ENCODE measurements around the gene ABHD11.
"Not testable (repeated sequence)": the region's sequence is repeated elsewhere in the genome, so short reads cannot be mapped to it uniquely, and the experiment has no call there.

Gene ABHD11

GRCh38 chr7:73727952-73728351, 10.7 kb downstream of the ABHD11 start:
- Histone ChIP-seq H3K27ac (no peak overlapping the region), H3K36me3 (ENCODE audit: insufficient read depth, low read length) (no peaks in the 10 kb centered on the region), H3K9ac (ENCODE audit: insufficient read length) (no peak overlapping the region), H3K9me3 (ENCODE audit: low read depth, low read length) (no peaks in the 10 kb centered on the region), H3K4me3 (no peak overlapping the region)
- no peak for DNase-seq (ENCODE audit: low read depth, low spot score)
- TF ChIP-seq FOXP2 (optimal IDR thresholded peaks at IDR 0.05; ENCODE audit: control extremely low read depth, extremely low read length, insufficient read depth): no peak
- TF ChIP-seq POLR2AphosphoS5 (IDR thresholded peaks at IDR 0.05; ENCODE audit: borderline replicate concordance, low read depth, low read length): no peak
- no peak for TF ChIP-seq EZH2 (IDR thresholded peaks at IDR 0.05)

GRCh38 chr7:73726083-73726466, 12.5 kb downstream of the ABHD11 start:
- no peaks in the 10 kb centered on the region for H3K36me3 ChIP-seq (ENCODE audit: insufficient read depth, low read length)
- no peak overlapping the region for H3K9ac ChIP-seq (ENCODE audit: insufficient read length)
- H3K4me3 ChIP-seq: no peak overlapping the region
- TF ChIP-seq POLR2AphosphoS5 (IDR thresholded peaks at IDR 0.05; ENCODE audit: borderline replicate concordance, low read depth, low read length) (no peak), FOXP2 (optimal IDR thresholded peaks at IDR 0.05; ENCODE audit: control extremely low read depth, extremely low read length, insufficient read depth) (no peak), EZH2 (IDR thresholded peaks at IDR 0.05) (no peak)
- DNase-seq (ENCODE audit: low read depth, low spot score): no peak
- no peak overlapping the region for H3K27ac ChIP-seq
- H3K9me3 ChIP-seq (ENCODE audit: low read depth, low read length): no peaks in the 10 kb centered on the region

GRCh38 chr7:73723813-73724212, 14.8 kb downstream of the ABHD11 start:
- Histone ChIP-seq H3K36me3 (ENCODE audit: insufficient read depth, low read length) (no peaks in the 10 kb centered on the region), H3K4me3 (no peak overlapping the region), H3K9me3 (ENCODE audit: low read depth, low read length) (no peaks in the 10 kb centered on the region), H3K9ac (ENCODE audit: insufficient read length) (no peak overlapping the region), H3K27ac (no peak overlapping the region)
- TF ChIP-seq FOXP2 (optimal IDR thresholded peaks at IDR 0.05; ENCODE audit: control extremely low read depth, extremely low read length, insufficient read depth) (no peak), EZH2 (IDR thresholded peaks at IDR 0.05) (no peak), POLR2AphosphoS5 (IDR thresholded peaks at IDR 0.05; ENCODE audit: borderline replicate concordance, low read depth, low read length) (no peak)
- DNase-seq (ENCODE audit: low read depth, low spot score): no peak

GRCh38 chr7:73722785-73723184, 15.8 kb downstream of the ABHD11 start:
- Histone ChIP-seq H3K36me3 (ENCODE audit: insufficient read depth, low read length) (no peaks in the 10 kb centered on the region), H3K4me3 (no peak overlapping the region)
- TF ChIP-seq EZH2 (IDR thresholded peaks at IDR 0.05): no peak
- no peak for TF ChIP-seq POLR2AphosphoS5 (IDR thresholded peaks at IDR 0.05; ENCODE audit: borderline replicate concordance, low read depth, low read length)
- TF ChIP-seq FOXP2 (optimal IDR thresholded peaks at IDR 0.05; ENCODE audit: control extremely low read depth, extremely low read length, insufficient read depth): no peak

GRCh38 chr7:73722182-73722581, 16.4 kb downstream of the ABHD11 start:
- H3K27ac ChIP-seq; DNase-seq (ENCODE audit: low read depth, low spot score); H3K9ac ChIP-seq (ENCODE audit: insufficient read length); H3K9me3 ChIP-seq (ENCODE audit: low read depth, low read length); H3K4me3 ChIP-seq; H3K36me3 ChIP-seq (ENCODE audit: insufficient read depth, low read length): not testable (repeated sequence)

More at GRCh38 chr7:73722785-73723184, 15.8 kb downstream of the ABHD11 start:
- DNase-seq (ENCODE audit: low read depth, low spot score): no peak
- no peak overlapping the region for H3K27ac ChIP-seq
- no peak overlapping the region for H3K9ac ChIP-seq (ENCODE audit: insufficient read length)
- H3K9me3 ChIP-seq (ENCODE audit: low read depth, low read length): no peaks in the 10 kb centered on the region

GRCh38 chr7:73721377-73721817, 17.2 kb downstream of the ABHD11 start:
- no peak for TF ChIP-seq FOXP2 (optimal IDR thresholded peaks at IDR 0.05; ENCODE audit: control extremely low read depth, extremely low read length, insufficient read depth)
- TF ChIP-seq EZH2 (IDR thresholded peaks at IDR 0.05): no peak
- no peak for TF ChIP-seq POLR2AphosphoS5 (IDR thresholded peaks at IDR 0.05; ENCODE audit: borderline replicate concordance, low read depth, low read length)
- H3K36me3 ChIP-seq (ENCODE audit: insufficient read depth, low read length): no peaks in the 10 kb centered on the region
- H3K9ac ChIP-seq (ENCODE audit: insufficient read length): no peak overlapping the region
- no peak overlapping the region for H3K27ac ChIP-seq
- no peak for DNase-seq (ENCODE audit: low read depth, low spot score)
- no peaks in the 10 kb centered on the region for H3K9me3 ChIP-seq (ENCODE audit: low read depth, low read length)
- H3K4me3 ChIP-seq: no peak overlapping the region

GRCh38 chr7:73720443-73720842, 18.2 kb downstream of the ABHD11 start:
- not testable (repeated sequence) for H3K9me3 ChIP-seq (ENCODE audit: low read depth, low read length); DNase-seq (ENCODE audit: low read depth, low spot score); H3K4me3 ChIP-seq; H3K36me3 ChIP-seq (ENCODE audit: insufficient read depth, low read length); H3K27ac ChIP-seq; H3K9ac ChIP-seq (ENCODE audit: insufficient read length)

GRCh38 chr7:73719806-73720169, 18.8 kb downstream of the ABHD11 start:
- no peak for TF ChIP-seq FOXP2 (optimal IDR thresholded peaks at IDR 0.05; ENCODE audit: control extremely low read depth, extremely low read length, insufficient read depth)
- TF ChIP-seq EZH2 (IDR thresholded peaks at IDR 0.05): no peak
- TF ChIP-seq POLR2AphosphoS5 (IDR thresholded peaks at IDR 0.05; ENCODE audit: borderline replicate concordance, low read depth, low read length): no peak
- Histone ChIP-seq H3K27ac (no peak overlapping the region), H3K4me3 (peak overlapping the region; percentile 62), H3K36me3 (ENCODE audit: insufficient read depth, low read length) (no peaks in the 10 kb centered on the region), H3K9me3 (ENCODE audit: low read depth, low read length) (no peaks in the 10 kb centered on the region), H3K9ac (ENCODE audit: insufficient read length) (no peak overlapping the region)
- no peak for DNase-seq (ENCODE audit: low read depth, low spot score)

- H3K27ac ChIP-seq: no peak within 1 kb of the TSS
- TF ChIP-seq EZH2 (IDR thresholded peaks at IDR 0.05) (no peak), FOXP2 (optimal IDR thresholded peaks at IDR 0.05; ENCODE audit: control extremely low read depth, extremely low read length, insufficient read depth) (no peak), POLR2AphosphoS5 (IDR thresholded peaks at IDR 0.05; ENCODE audit: borderline replicate concordance, low read depth, low read length) (no peak)
- DNase-seq (ENCODE audit: low read depth, low spot score): no peak
Measured at GRCh38 chr7:73718905-73719805, 19.4 kb downstream of the ABHD11 start, which contains the start of gene STX1A. Gene STX1A, minus strand, starts transcription at chr7:73719669. Its CDS starts 38 bp downstream, at chr7:73719631.

More at GRCh38 chr7:73718905-73719805, 19.4 kb downstream of the ABHD11 start, which contains the start of gene STX1A:
- Histone ChIP-seq H3K9ac (ENCODE audit: insufficient read length) (peak within 1 kb of the TSS; percentile 78), H3K9me3 (ENCODE audit: low read depth, low read length) (no peaks in the 10 kb centered on the region), H3K4me3 (peak within 1 kb of the TSS; percentile 83), H3K36me3 (ENCODE audit: insufficient read depth, low read length) (no peaks in the 10 kb centered on the region)
